ELR (cell line): ENCODE data around the gene HMX3.

Experiments
- DNase-seq: peaks from one replicate; pipeline ENCODE4 v3.0.0-alpha.2; 2015; ENCODE audit warnings: low read depth

The HMX3 gene

GRCh38 chr10:123135415-123136141, at the start of gene HMX3:
Gene HMX3, plus strand, starts transcription at chr10:123135970. Its CDS starts 81 bp downstream, at chr10:123136051.
- peak; percentile 41 for DNase-seq

- DNase-seq: no peak
Observed at GRCh38 chr10:123086281-123086680, 49.5 kb upstream of the HMX3 start.

GRCh38 chr10:123087348-123087747, 48.4 kb upstream of the HMX3 start:
- no peak for DNase-seq

- no peak for DNase-seq
Observed at GRCh38 chr10:123087786-123088185, 48.0 kb upstream of the HMX3 start.

GRCh38 chr10:123092635-123093414, 42.9 kb upstream of the HMX3 start:
- DNase-seq: no peak

GRCh38 chr10:123093489-123093888, 42.3 kb upstream of the HMX3 start:
- no peak for DNase-seq

- no peak for DNase-seq
Observed at GRCh38 chr10:123096452-123096851, 39.3 kb upstream of the HMX3 start.

GRCh38 chr10:123097039-123097438, 38.7 kb upstream of the HMX3 start:
- DNase-seq: no peak

GRCh38 chr10:123100030-123100762, 35.6 kb upstream of the HMX3 start:
- DNase-seq: peak; percentile 28

GRCh38 chr10:123101872-123102271, 33.9 kb upstream of the HMX3 start:
- no peak for DNase-seq

- DNase-seq: no peak
Observed at GRCh38 chr10:123102673-123103072, 33.1 kb upstream of the HMX3 start.

GRCh38 chr10:123103944-123104343, 31.8 kb upstream of the HMX3 start:
- DNase-seq: no peak

GRCh38 chr10:123109466-123109865, 26.3 kb upstream of the HMX3 start:
- peak; percentile 32 for DNase-seq

- no peak for DNase-seq
Observed at GRCh38 chr10:123117644-123118417, 17.9 kb upstream of the HMX3 start.

- no peak for DNase-seq
Observed at GRCh38 chr10:123119081-123119480, 16.7 kb upstream of the HMX3 start.

- DNase-seq: no peak
Observed at GRCh38 chr10:123126246-123126645, 9.5 kb upstream of the HMX3 start.

- no peak for DNase-seq
Observed at GRCh38 chr10:123129618-123130271, 6.0 kb upstream of the HMX3 start.

GRCh38 chr10:123132576-123133477, 2.9 kb upstream of the HMX3 start:
- DNase-seq: peak; percentile 86

- DNase-seq: no peak
Observed at GRCh38 chr10:123133541-123134342, 2.0 kb upstream of the HMX3 start.
